OCI-LY1 (cell line): ENCODE data around the gene S100A7.

Source experiments
- EZH2 ChIP-seq: fragments of 200-600 bp; sonication (generic), shearing (Covaris generic); IDR thresholded peaks from 2 replicates; pipeline ENCODE4 v1.8.0; 2017; ENCODE audit warnings: borderline replicate concordance, mixed run types, mild to moderate bottlenecking, antibody characterized with exemption, low read length, moderate library complexity, mixed read lengths
- TF ChIP-seq, protein P1 (sequence below): fragments of 200-600 bp; sonication (generic), shearing (Covaris generic); IDR thresholded peaks from 2 replicates; pipeline ENCODE4 v1.5.1; 2017; ENCODE audit warnings: mild to moderate bottlenecking, antibody characterized with exemption, low read length, moderate library complexity, mixed read lengths

GRCh38 chr1:153493343-153493960, 33.0 kb upstream of the S100A7 start:
- TF ChIP-seq, protein P1, sequence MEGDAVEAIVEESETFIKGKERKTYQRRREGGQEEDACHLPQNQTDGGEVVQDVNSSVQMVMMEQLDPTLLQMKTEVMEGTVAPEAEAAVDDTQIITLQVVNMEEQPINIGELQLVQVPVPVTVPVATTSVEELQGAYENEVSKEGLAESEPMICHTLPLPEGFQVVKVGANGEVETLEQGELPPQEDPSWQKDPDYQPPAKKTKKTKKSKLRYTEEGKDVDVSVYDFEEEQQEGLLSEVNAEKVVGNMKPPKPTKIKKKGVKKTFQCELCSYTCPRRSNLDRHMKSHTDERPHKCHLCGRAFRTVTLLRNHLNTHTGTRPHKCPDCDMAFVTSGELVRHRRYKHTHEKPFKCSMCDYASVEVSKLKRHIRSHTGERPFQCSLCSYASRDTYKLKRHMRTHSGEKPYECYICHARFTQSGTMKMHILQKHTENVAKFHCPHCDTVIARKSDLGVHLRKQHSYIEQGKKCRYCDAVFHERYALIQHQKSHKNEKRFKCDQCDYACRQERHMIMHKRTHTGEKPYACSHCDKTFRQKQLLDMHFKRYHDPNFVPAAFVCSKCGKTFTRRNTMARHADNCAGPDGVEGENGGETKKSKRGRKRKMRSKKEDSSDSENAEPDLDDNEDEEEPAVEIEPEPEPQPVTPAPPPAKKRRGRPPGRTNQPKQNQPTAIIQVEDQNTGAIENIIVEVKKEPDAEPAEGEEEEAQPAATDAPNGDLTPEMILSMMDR = no peak
- no peak for TF ChIP-seq EZH2
